ENCODE data around the gene FAM111B.
A peak's percentile ranks its signal among the peaks of the same experiment; 100 is the strongest.

The FAM111B gene

GRCh38 chr11:59173080-59173963 lies 66.3 kb downstream of the FAM111B start:
- peak overlapping the region; percentile 91 for H3K4me3 ChIP-seq (ENCODE audit: low read depth, low read length)
- TF ChIP-seq CTCF (IDR thresholded peaks at IDR 0.05; ENCODE audit: borderline replicate concordance, insufficient read depth, low read depth, low read length): no peak

GRCh38 chr11:59173964-59174663 lies 67.1 kb downstream of the FAM111B start:
- no peak for TF ChIP-seq CTCF (IDR thresholded peaks at IDR 0.05; ENCODE audit: borderline replicate concordance, insufficient read depth, low read depth, low read length)
- H3K4me3 ChIP-seq (ENCODE audit: low read depth, low read length): peak overlapping the region; percentile 91

GRCh38 chr11:59174664-59175033 lies 67.6 kb downstream of the FAM111B start:
- no peak overlapping the region for H3K4me3 ChIP-seq (ENCODE audit: low read depth, low read length)
- no peak for TF ChIP-seq CTCF (IDR thresholded peaks at IDR 0.05; ENCODE audit: borderline replicate concordance, insufficient read depth, low read depth, low read length)

GRCh38 chr11:59175091-59175501 lies 68.1 kb downstream of the FAM111B start:
- TF ChIP-seq CTCF (IDR thresholded peaks at IDR 0.05; ENCODE audit: borderline replicate concordance, insufficient read depth, low read depth, low read length): no peak
- H3K4me3 ChIP-seq (ENCODE audit: low read depth, low read length): no peak overlapping the region

GRCh38 chr11:59176330-59176729 lies 69.3 kb downstream of the FAM111B start:
- no peak overlapping the region for H3K4me3 ChIP-seq (ENCODE audit: low read depth, low read length)
- no peak for TF ChIP-seq CTCF (IDR thresholded peaks at IDR 0.05; ENCODE audit: borderline replicate concordance, insufficient read depth, low read depth, low read length)
